Stimulated activated CD8-positive, alpha-beta memory T cell treated with anti-CD3 and anti-CD28 coated beads, Interleukin-12 subunit alpha, Interleukin-12 subunit beta, amount 100 ng/mL, for 24 hours (primary cell): Measurements from ENCODE around the gene C8A.

Experiments
- DNase-seq: peaks from one replicate; pipeline ENCODE4 v3.0.0-alpha.2; 2020; ENCODE audit errors: extremely low read depth

The C8A gene

DNA sequence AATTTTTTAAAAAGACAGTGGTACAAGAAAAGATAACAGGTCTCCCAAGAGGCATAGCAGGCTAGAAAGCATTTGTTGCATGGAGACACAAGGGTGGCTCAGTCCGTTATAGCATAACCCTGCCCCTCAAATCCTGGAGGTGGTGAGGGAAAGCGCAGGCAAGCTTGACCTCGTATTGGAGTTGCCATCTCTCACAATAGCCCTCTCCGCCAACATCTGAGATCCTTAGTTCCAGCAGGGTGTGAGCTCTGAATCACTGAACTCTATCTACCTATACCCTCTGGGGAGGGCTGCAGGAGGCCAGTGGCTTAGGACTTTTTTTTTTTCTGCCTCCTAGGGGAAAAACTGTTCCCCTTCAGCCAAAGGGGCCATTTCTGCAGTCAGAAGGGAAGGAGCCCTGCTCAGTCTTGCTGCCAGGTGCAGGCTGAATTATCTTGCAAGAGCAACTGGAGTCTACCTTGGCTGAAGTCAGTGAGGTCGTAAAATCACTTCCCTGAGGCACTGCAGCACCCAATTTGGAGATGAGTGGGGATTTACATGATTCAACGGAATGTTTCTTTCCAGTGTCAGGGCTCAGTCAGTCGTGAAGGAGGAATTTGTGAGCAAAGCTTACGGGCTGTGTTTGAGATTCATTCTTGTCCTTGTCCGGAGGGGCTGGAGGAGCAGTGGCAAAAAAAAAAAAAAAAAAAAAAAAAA is 17.2 kb upstream of the C8A start:
- DNase-seq, result no peak

DNA sequence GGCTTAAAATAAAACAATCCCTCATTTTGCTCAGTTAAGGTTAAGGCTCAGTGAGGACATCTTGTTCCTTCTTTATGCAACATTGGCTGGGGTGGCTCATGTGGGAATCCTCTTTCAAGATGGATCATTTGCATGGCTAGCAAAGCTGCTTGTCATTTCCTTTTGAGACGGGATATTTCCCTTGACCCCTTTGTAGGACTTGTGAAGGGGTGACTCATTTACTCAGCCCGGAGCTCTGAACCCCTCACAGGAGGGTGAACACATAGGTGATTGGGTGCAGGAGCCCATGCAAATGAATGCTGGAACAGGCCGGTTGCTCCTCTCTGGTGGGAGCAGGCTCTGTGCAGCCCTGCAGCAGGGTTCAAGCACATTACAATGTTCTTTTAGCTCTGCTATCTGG is 15.8 kb upstream of the C8A start:
- no peak for DNase-seq

DNA sequence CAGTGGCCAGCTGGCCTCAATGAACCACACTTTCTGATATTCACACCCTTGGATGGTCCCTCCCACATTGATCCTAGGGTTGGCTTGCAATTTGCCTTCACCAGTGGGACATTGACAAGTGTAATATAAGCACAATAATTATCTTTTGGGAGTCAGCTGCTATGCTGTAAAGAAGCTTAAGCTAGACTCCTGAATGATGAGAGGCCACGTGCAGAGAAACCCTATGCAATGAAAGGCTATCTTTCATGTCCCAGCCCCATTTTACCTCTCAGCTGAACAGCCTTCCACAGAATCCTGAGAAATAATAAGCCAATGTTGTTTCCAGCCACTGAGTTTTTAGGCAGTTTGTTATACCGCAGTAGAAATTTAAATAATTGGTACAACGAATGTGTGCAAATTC is 11.1 kb upstream of the C8A start:
- DNase-seq, result no peak

DNA sequence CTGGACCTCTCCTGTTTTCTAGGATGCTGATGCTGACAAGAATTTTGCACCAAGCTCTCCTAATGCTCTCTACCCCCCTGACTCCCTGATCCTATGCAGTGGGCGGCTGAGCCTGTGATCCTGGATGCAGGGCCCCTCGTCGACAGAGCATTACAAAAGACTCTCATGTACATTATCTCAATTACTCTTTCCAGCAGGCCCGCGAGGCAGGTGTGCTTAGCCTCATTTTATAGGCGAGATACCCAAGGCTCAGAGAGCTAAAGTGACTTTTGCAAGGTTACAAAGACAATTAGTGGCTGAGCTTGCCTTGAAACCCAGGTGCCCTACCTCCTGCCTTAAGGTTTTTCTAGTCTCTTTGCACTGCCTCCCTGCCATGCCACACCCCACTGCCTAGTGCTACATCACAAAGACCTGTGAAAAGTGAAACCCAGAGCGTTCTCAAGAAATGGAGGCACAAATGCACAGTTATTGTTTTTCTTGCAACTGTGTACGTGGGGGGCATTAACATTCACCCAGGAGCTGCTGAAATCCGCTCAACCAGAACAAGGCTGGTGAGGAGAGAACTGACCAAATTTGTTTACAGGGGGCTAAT is 10.0 kb upstream of the C8A start:
- no peak for DNase-seq

DNA sequence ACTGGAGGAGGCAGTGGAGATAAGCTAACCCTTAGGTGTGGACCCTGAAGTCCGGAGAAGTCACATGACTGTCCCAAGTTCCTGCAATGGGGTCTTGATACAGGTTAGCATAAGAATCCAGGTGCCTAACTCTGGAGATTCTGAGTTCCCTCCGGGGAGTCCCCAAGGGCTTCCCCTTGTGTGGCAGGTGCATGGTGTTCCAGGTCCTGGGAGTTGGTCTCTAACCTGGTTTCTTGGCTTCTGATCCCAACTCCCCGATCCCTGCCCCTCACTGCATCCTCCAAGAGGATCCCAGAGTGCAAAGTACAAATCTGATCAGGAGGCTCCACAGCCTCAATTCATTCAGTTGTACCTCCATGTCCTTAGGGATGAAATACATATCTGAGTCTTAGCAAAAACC is 9.3 kb upstream of the C8A start:
- DNase-seq, result no peak

DNA sequence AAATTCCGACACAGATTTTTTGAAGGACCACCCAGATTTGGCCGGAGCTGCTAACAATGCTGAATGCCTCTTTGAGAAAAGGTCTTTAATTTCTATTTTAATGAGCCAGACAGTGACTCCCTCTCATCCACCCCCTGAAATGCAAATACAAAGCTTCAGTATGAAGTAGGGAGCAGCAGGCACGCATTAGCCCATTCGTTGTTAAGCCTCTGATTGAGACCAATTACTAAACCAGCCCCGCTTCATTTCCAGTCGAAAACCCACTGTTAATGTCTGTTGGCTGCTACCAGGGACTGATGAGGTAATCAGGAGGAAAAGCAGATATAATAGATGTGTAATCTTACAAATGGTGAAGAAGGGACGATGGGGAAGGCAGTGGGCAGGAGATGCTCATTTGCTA is 4.8 kb upstream of the C8A start:
- no peak for DNase-seq

DNA sequence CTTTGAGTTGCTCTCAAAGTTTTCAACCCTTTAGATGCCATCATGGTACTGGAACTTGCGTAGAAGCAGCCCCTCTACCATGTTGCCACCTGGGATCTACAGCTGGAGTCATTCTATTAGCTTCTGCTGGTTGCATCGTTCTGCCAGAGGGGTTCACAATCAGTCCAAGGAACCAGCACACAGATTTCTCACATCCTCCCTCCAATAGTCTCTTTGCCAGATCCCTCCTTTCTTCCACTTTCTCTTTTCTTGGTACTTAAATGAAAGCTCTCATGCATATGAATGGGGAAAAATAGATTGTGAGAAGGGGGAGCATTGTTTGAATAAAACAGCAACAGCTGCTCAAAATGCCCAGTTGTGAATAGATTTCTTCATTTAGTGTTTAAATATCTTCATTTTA is 4.2 kb upstream of the C8A start:
- DNase-seq, result no peak

DNA sequence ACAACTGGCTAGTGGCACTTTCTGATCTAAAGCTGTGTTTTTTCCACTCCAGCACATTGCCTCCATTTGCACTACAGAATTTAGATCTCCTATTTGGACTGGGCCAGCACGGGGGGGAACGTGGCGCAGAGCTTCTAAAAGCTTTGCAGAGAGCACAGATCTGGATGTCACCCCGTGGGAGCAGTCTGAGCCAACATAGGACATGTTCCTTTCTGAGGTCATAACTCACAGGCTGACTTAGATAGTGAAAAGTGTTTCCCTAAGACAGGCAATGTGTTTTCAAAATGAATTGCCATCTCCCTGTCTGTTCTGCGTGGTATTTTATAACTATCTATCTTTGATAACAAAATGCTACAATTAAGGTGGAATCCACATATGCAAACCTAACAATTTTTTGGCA is 3.7 kb upstream of the C8A start:
- DNase-seq, result no peak

DNA sequence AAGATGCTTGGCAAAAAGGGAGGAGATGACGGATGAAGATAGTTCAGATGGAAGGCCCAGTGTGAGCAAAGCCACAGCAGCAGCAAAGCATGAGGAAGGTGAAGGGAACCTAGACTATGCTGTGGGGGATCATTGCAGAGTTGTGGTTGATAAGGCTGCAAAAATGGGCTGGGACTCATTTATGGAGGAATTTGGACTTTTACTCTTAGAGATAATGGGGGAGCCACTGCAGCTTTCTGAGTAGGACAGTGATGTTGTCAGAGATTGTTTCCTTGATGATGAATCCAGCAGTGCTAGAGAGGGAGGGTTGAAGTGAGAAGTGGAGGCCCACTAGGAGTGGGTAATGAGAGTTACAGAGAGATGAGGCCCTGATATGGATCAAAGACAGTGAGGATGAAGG is 2.1 kb upstream of the C8A start:
- DNase-seq, result no peak

- no peak for DNase-seq
These were observed 593 bp downstream of the C8A start for GRCh38 chr1:56855190-56855589.

- DNase-seq, result no peak
These were observed 1.6 kb downstream of the C8A start for GRCh38 chr1:56856186-56856585.

- DNase-seq, result no peak
These were observed 4.7 kb downstream of the C8A start for GRCh38 chr1:56859287-56859686.

- DNase-seq, result no peak
These were observed 8.8 kb downstream of the C8A start for GRCh38 chr1:56863265-56863992.

- no peak for DNase-seq
These were observed 9.8 kb downstream of the C8A start for GRCh38 chr1:56864430-56864829.

DNA sequence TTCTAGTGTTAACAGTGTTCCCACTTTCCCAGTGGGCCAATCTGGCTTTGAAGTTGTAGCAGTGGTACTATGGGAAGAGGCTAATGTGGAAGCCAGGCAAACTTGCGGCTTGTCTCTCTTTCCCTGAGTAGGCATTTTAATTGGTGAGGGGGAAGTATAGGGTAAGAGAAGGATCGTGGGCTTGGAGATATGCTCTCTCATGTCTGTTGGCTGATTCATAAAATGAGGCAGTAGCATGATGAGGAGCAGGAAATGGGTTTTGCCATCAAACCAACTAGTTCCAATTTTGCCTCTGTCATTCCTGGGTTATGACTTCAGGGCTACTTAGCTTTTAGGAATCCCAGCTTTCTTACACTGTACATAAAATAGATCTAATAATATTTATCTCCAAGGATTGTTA is 12.1 kb downstream of the C8A start:
- DNase-seq, result no peak

DNA sequence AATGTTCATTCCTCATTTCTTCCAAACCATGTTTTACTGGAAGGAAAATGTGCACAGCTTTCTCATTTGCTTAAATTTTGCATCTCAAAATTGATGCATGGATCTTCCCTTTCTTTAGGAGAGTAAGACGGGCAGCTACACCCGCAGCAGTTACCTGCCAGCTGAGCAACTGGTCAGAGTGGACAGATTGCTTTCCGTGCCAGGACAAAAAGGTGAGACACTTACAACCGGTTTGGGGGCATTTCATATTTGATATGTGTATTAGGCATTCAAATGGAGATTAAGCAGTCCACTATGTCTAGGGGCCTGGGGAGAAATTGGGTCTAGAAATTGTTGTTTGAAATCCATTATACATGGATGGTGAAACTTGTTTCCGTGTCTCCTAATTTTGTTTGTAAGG is 12.9 kb downstream of the C8A start:
- no peak for DNase-seq

- DNase-seq, result no peak
These were observed 14.2 kb downstream of the C8A start for GRCh38 chr1:56868761-56869160.

DNA sequence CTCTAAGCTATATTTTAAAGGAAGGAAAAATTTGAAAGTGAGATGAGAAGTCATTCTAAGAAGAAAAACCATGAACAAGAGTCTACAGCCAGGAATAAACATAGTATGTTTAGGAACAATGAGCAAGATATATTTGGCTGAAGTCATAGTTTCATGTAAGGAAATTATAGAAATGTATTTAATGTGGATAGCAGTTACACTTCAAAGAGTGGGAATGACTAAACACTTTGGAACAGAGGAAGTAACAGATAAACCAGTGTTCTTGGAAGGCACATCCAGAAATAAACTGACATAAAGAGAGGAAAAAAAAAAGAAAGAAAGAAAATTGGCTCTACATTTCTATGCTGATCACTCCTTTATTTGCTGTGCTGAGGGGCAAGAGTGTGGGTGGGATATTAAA is 18.0 kb downstream of the C8A start:
- no peak for DNase-seq

- DNase-seq, result no peak
These were observed 18.6 kb downstream of the C8A start for GRCh38 chr1:56873213-56873612.

DNA sequence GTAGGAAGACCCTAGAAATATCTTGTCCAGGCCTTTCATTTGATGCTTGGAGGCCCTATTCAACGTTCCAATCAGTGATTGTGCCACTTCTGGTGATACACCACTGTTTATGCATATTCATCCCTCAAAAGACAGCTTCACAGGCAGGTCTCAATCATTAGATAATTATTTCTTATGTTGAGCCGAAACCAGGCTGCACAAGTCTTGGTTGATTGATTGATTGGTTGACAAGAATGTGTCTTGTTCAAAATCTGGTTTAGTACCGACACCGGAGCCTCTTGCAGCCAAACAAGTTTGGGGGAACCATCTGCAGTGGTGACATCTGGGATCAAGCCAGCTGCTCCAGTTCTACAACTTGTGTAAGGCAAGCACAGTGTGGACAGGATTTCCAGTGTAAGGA is 20.1 kb downstream of the C8A start:
- DNase-seq, result no peak

DNA sequence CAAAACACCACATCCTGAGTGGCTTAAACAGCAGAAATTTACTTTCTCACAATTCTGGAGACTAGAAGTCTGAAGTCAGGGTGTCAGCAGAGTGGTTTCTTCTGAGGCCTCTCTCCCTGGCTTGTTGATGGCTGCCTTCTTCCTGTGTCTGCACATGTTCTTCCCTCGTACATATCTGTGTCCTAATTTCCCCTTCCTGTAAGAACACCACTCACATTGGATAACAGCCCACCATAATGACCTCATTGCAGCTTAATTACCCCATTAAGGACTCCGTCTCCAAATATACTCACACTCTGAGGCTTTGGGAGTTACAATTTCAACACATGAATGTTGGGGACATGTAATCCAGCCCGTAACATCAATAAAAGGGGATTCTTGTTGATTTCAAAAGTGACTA is 23.4 kb downstream of the C8A start:
- DNase-seq, result no peak

GRCh38 chr1:56880774-56881173 is 26.2 kb downstream of the C8A start:
- DNase-seq, result no peak

- DNase-seq, result no peak
These were observed 26.8 kb downstream of the C8A start for GRCh38 chr1:56881417-56881816.
